PC-9 (cell line): ENCODE measurements around the gene PCDH20.

ENCODE experiments used
- EZH2 ChIP-seq: fragments of 200-600 bp; sonication (generic); IDR thresholded peaks from 2 replicates; pipeline ENCODE4 v1.8.0; 2017; ENCODE audit warnings: antibody characterized with exemption, low read depth
- TF ChIP-seq, protein P1 (sequence below): fragments of 200-600 bp; sonication (generic); conservative IDR thresholded peaks from 2 replicates; pipeline ENCODE4 v1.6.1; 2017; ENCODE audit warnings: mixed run types, antibody characterized with exemption, mild to moderate bottlenecking, moderate library complexity

- TF ChIP-seq, protein P1, sequence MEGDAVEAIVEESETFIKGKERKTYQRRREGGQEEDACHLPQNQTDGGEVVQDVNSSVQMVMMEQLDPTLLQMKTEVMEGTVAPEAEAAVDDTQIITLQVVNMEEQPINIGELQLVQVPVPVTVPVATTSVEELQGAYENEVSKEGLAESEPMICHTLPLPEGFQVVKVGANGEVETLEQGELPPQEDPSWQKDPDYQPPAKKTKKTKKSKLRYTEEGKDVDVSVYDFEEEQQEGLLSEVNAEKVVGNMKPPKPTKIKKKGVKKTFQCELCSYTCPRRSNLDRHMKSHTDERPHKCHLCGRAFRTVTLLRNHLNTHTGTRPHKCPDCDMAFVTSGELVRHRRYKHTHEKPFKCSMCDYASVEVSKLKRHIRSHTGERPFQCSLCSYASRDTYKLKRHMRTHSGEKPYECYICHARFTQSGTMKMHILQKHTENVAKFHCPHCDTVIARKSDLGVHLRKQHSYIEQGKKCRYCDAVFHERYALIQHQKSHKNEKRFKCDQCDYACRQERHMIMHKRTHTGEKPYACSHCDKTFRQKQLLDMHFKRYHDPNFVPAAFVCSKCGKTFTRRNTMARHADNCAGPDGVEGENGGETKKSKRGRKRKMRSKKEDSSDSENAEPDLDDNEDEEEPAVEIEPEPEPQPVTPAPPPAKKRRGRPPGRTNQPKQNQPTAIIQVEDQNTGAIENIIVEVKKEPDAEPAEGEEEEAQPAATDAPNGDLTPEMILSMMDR = no peak
- TF ChIP-seq EZH2 = no peak
These were observed 28.0 kb downstream of the PCDH20 start for GRCh38 chr13:61387694-61388093.
